ENCODE results near the gene TMSB10.
"Not testable (repeated sequence)": the region's sequence is repeated elsewhere in the genome, so short reads cannot be mapped to it uniquely, and the experiment has no call there.

Gene TMSB10

DNA sequence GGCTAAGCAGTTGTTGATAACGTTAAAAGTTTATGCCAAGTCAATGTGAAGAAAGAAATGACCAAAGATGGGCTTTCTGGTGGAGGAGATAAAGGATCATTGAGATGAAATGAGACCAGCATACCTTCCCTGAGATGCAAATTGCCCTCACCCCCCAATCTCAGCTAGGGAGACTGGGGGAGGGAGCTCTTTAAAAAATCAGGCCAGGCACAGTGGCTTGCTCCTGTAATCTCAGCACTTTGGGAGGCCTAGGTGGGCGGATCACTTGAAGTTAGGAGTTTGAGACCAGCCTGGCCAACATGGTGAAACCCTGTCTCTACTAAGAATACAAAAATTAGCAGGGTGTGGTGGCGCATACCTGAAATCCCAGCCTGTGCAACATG lies 34.6 kb downstream of the TMSB10 start:
- no peak for DNase-seq

- no peak for DNase-seq
These were observed 35.5 kb downstream of the TMSB10 start for GRCh38 chr2:84940831-84941412.

GRCh38 chr2:84942166-84942565 lies 36.7 kb downstream of the TMSB10 start:
- no peak for DNase-seq

DNA sequence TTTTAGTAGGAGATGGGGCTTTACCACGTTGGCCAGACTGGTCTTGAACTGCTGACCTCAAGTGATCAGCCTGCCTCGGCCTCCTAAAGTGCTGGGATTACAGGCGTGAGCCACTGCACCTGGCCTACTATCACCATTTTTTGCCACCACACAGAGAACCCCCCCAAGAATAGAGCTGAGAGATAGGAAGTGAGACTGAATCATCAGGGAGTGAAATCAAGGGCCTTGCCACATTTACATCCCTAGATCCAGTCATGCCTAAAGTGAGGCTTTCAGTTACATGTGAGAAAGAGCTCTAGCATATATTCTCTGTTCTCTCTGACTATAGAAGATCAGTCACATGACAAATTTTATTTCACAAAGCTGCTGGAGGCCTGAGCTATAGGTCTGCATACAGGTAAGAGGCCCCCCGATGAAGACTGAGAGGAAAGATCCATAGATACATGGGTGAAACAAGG lies 37.5 kb downstream of the TMSB10 start:
- peak; percentile 23 for DNase-seq

GRCh38 chr2:84944295-84944909 lies 38.9 kb downstream of the TMSB10 start:
- DNase-seq, result no peak

- DNase-seq, result not testable (repeated sequence)
These were observed 40.4 kb downstream of the TMSB10 start for GRCh38 chr2:84945838-84946203.

GRCh38 chr2:84946204-84947009 lies 41.0 kb downstream of the TMSB10 start:
- peak; percentile 92 for DNase-seq

DNA sequence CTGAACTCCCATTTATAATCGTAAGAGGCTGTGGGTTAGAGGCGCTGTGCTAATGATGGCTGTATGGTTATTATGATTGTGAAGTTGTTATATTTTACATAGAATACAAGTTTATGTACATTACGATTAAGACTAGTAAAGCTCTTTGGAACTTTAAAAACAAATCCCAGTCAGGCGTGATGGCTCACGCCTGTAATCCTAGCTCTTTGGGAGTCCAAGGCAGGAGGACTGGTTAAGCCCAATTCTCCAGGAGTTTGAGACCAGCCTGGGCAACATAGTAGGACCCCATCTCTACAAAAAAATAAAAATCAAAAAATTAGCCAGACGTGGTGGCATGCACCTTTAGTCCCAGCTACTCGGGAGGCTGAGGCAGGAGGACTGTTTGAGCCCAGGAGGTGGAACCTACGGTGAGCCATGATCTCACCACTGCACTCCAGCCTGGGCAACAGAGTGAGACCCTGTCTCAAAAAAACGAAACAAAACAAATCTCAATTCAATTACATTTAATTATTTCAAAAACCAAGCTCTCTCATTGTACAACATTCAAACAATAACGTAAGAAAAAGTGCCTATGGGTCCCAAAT lies 41.6 kb downstream of the TMSB10 start:
- DNase-seq, result no peak

GRCh38 chr2:84953535-84953934 lies 48.1 kb downstream of the TMSB10 start:
- DNase-seq, result no peak

GRCh38 chr2:84954329-84954728 lies 48.9 kb downstream of the TMSB10 start:
- DNase-seq, result no peak
